Measurements from ENCODE around the gene EOLA1. TPM values are rescaled to one million over a fixed set of nuclear protein-coding genes. Genes with fewer than 3 reads are reported as not detected.
"Not testable (repeated sequence)": the region's sequence is repeated elsewhere in the genome, so short reads cannot be mapped to it uniquely, and the experiment has no call there.

Gene EOLA1
- total RNA-seq, 1 donor from 2014 or later: 14.2 TPM

DNA sequence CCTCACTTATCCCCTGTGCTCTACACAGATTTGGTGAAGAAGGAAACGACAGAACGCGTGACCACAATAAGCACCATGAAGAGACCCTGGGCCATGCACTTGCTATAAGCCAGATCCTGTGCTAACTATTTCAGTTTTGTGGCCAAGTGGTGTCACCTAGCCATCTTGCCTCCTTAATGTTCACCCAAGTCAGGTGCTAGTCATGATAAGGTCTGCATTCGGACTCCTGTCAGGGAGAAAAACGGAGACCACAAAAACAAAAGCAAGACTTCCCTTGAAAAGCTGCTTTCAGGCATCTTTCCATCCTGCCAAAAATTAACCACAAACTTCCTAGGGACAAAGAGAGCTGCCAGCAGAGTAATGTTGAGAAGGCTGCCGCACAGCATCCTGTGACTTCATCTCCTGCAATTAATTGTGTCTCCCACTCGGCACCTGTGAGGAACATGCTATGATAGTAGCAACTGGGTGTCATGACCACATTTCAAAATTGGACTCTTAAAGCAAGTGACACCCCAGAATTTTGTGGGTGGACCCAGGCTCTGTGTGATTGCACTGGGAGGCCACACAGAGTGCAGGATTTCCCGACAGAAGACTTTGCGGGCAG is 26.9 kb upstream of the EOLA1 start:
- DNase-seq (ENCODE audit: low read depth, low spot score): no peak

DNA sequence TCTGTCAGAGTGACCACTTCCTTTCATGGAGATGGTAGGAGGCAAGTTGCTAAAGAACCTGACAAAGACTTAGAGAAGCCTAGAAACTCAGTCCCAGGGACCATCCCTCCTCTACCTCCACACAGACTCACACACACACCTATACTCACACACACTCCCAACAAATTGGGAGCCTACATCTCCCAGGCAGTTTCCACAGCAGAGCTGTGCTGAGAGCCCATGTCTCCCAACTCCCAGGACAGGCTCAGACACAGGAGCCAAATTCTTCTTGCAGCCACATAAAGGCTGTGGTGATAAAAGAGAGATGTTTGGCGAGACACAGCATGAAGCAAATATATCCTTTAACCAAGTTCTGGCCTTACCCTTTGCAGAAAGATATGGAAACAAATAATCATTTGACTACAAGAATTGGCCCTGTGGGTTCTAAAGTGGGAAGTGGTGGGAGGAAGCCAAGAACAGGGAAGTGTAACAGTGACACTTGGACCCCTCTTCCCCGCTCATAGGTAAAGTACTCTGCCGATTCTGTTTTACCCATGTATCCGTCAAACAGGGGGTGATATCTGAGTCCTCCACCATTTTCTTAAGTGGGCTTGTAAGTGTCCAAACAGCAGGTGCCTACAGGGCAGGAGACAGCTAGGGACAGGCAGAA is 24.7 kb upstream of the EOLA1 start:
- DNase-seq (ENCODE audit: low read depth, low spot score): no peak

DNA sequence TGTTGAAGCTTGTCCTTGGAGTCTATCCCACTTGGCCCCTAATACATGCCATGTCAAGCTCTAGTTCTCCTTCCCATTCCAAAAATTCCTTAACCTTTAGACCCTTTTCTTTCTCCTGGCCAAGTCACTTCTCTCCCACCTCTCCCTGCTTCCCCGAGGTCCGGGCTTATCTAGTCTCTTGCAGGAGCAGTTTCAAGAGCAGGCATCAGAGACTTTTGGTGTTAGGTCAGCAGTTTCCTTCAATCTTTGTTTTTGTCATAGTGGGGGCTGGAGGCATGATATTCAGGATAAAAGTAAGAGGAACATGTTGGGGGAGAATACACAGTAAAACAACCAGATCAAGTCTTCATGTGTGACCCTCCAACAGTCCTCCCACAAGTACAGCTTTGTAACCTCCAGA is 24.2 kb upstream of the EOLA1 start:
- DNase-seq (ENCODE audit: low read depth, low spot score): no peak

DNA sequence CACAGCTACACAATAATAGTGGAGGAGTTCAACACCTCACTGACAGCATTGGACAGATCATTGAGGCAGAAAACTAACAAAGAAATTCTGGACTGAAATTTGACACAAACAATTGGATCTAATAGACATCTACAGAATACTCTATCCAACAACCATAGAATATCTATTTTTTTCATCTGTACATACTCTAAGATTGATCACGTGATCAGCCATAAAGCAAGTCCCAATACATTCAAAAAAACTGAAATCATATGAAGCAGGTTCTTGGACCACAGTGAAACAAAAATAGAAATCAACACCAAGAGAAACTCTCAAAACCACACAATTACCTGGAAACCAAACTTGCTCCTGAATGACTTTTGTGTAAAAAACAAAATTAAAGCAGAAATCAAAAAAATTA is 23.5 kb upstream of the EOLA1 start:
- DNase-seq (ENCODE audit: low read depth, low spot score): no peak

DNA sequence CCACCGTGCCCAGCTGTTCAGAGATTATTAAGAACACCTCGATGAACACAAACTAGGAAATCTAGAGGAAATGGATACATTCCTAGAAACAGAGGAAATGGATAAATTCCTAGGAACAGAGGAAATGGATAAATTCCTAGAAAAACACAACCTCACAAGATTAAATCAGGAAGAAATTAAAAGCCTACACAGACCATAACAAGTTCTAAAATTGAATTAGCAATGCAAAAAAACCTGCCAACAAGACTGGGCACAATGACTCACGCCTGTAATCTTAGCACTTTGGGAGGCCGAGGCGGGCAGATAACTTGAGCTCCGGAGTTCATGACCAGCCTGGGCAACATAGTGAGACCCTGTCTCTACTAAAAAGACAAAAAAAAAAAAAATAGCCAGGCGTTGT is 22.6 kb upstream of the EOLA1 start:
- peak; percentile 40 for DNase-seq (ENCODE audit: low read depth, low spot score)

DNA sequence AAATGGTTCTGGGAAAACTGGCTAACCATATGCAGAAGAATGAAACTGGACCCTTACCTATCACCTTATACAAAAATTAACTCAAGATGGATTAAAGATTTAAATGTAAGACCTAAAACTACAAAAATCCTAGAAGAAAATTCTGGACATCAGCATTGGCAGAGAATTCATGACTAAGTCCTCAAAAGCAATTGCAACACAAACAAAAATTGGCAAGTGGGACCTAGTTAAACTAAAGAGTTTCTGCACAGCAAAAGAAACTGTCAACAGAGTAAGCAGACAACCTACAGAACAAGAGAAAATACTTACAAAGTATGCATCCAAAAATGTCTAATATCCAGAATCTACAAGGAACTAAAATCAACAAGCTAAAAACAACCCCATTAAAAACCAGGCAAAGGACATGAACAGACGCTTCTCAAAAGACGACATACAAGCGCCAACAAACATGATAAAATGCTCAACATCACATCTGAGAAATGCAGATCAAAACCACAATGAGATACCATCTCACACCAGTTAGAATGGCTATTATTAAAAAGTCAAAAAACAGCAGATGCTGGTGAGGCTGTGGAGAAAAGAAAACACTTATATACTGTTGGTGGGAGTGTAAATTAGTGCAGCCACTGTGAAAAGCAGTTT is 20.1 kb upstream of the EOLA1 start:
- DNase-seq (ENCODE audit: low read depth, low spot score): not testable (repeated sequence)

DNA sequence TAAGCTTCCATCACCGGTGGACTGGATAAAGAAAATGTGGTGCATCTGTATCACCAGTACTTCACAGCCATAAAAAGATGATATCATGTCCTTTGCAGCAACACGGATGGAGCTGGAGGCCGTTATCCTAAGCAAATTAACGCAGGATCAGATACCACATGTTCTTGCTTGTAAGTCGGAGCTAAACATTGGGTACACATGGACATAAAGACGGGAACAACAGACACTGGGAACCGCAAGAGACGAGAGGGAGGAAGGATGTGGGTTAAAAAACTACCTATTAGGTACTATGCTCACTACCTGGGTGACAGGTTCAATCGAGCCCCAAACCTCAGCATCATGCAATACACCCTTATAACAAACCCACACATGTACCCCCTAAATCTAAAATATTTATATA is 19.4 kb upstream of the EOLA1 start:
- no peak for DNase-seq (ENCODE audit: low read depth, low spot score)

DNA sequence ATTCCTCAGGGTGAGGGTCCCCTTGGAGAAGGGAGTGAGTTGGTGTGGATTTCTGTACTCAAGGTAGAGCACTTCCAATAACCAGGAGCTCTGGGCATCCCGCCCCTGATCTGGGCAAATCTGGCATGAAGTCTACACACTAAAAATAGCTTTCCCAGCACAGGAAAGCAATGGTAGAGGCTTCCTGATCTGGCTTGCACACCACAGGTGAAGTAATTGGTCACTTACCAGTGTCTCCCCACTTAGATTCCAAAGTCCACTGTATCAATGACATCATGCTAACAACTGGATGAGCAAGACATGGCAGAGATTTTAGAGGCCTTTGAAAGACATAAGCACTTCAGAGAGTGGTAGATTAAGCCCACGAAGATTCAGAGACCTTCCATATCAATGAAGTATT is 17.9 kb upstream of the EOLA1 start:
- DNase-seq (ENCODE audit: low read depth, low spot score): no peak

DNA sequence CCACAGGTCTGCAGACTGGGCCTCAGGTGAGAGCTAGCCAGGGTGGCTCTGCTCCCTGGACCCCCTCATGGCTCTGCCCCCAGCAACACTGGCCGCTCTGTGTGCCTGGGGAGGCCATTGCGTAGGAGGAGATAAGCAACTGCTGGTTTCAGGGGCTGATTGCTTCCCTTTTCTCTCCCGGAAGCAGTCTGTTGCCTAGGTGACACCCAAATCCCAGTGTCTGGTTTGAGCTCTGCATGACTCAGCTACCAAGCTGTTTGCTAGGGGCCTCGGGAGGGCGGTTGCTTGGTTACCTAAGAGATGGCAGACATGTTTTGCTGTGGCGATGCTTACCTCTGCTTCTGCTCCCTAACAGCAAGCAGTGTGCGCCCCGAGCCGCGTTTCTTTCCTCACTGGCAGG is 15.4 kb upstream of the EOLA1 start:
- DNase-seq (ENCODE audit: low read depth, low spot score): not testable (repeated sequence)

DNA sequence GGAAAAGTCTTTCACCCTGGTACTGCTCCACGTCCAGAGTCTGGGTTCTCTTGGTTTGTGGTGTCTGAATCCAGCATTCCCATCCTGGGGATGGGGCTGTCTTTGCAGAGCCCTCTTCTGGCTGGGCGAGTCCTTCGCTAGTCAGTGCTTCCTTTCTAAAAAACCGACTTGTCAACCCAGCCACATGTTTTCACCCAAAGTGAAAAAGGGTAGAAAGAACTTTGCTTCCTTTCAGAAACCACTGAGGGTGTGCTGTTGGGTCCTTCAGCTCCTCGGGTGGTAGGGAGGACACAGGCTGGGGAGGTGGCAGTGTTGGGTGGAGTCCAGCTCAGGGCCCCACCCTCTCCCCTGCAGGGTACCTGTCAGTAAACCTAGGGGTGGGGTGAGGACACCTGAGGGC is 14.9 kb upstream of the EOLA1 start:
- not testable (repeated sequence) for DNase-seq (ENCODE audit: low read depth, low spot score)

DNA sequence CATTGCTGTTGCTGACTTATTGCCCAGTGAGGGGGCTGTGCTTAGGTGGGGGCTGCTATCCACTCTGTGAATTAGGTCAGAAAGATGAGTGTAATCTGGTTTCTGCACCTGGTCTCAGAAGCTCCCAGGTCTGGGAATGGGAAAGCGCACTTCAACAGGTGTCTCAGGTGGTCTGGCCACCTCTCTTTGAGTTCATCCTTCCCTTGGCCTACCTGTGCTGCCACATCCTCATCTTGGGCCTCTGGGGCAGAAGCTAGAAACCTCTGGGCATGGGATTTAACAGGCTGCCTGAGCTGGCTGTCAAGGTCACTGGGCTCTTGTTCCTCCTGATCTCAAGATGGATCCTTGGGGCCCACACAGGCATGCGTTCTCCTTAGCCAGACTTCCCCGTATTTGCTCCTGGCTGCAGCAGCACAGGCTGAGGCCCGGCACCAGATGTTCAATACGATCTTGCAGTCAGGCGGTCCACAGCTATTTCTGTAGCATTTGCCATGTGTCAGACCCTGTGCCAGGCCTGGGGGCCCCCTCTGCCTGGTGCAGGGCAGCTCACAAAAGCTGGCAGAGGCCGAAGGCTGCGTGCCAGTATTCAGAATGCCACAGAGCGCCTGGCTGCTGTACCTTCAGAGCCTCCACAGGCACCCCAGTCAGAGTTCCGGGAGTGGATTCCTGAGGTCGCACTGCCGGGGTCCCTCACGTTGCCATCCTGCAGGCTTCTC is 14.3 kb upstream of the EOLA1 start:
- not testable (repeated sequence) for DNase-seq (ENCODE audit: low read depth, low spot score)

DNA sequence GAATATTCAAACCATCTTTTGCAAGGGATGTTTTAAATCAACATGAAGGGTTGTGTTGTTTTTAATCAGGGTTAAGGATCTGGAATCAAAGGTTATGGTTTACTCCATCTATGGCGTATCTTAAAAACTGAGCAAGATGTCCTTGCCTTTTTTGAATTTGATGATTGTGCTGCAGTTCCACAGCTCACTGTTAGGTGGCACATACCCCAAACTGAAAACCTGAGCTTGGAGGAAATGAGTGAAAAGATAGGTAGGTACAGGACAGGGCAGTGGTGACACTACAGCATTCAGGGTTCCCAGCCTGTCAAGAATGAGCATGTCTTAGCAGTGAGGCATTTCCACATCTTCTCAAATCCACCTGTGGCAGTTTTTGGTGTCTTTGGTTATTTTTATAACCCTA is 13.1 kb upstream of the EOLA1 start:
- no peak for DNase-seq (ENCODE audit: low read depth, low spot score)

DNA sequence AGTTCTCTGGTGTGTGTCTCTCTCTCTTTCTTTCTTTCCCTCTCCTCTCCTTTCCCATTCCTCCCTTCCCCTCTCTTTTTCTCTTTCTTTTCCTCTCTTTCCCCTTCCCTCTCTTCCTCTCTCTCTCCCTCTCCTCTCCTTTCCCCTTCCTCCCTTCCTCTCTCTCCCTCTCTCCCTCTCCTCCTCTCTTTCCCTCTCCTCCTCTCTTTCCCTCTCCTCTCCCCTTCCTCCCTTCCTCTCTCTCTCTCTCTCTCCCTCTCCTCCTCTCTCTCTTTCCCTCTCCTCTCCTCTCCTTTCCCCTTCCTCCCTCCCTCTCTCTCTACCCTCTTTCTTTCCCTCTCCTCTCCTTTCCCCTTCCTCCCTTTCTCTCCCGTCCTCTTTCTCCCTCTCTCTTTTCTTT is 12.4 kb upstream of the EOLA1 start:
- DNase-seq (ENCODE audit: low read depth, low spot score): no peak

DNA sequence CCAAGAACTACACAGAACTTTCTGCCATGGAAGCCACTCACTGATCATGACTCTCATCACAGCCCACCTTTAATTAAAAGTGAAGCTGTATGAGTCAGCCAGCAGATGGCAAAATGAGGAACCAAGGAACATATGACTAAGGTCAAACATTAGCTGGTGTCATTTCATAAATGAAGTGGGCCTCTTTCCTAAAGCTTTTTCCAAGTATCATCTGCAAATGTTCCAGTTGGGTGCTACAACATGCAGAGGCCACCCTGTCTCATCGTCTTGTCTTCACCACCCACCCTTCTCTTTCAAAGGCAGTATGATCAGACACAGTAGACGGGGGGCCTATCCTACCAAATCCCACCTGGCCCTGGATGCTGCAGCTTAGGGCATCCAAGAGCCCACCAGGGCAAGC is 9.2 kb upstream of the EOLA1 start:
- DNase-seq (ENCODE audit: low read depth, low spot score): no peak

DNA sequence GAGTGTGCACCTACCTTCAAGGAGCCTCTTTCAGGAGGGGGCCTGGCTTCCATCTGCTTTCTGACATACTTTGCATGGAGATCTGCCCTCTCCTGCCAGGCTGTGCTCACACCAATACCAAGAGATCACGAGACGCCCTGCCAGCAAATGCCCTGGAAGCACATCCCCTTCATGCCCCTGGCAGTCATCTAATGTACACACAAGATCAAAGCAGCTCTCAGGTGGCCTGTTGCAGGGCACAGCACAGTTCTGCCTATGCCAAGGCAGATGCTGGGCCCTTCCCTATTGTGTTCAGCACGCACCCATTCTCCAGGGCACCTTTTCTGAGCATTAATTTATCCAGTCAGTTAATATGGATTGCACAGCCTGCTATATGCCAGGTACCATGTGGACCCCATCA is 7.9 kb upstream of the EOLA1 start:
- DNase-seq (ENCODE audit: low read depth, low spot score): not testable (repeated sequence)

DNA sequence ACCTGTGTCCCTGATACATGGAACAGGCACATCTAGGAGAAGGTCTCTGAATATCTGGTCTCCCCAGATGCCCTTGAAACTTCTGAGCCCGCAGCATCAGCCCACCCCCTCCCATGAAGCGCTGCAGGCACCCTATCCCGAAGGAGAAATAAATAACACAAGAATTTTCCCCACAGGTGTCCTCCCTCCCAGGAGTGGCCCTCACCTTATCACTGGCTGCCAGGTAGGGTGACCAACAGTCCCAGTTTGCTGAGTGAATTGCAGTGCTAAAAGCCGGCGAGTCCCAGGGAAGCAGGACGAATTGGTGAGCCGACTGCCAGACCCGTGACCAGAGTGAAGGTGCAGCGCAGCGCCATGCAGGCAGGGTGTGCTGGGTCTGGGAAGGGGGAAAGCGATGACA is 6.8 kb upstream of the EOLA1 start:
- not testable (repeated sequence) for DNase-seq (ENCODE audit: low read depth, low spot score)

DNA sequence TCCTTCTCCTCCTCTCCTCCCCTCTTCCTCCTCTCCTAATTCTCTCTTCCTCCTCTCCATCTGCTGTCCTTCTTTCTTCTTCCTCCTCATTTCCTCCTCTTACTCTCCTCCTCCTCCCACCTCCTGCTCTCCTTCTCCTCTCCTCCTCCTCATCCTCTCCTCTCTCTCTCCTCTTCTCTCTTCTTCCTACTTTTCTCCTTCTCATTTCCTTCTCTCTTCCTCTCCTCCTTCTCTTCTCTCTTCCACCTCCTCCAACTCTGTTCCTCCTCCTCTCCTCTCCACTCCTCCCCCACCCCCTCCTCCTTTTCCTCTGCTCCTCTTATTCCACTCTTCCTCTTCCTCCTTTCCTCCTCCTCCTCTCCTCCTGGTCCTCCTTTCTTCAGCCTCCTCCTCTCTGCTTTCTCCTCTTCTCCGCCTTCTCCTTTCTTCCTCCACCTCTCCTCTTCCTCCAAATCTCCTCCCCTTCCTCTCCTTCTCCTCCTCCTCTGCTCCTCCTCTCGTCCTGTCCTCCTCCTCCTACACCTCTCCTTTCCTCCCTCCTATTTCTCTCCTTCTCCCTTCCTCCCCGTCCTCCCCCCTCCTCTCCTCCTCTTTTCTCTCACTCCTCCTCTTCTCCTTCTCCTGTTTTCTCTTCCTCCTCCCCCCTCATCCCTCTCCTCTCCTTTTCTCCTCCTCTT is 5.7 kb upstream of the EOLA1 start:
- not testable (repeated sequence) for DNase-seq (ENCODE audit: low read depth, low spot score)

DNA sequence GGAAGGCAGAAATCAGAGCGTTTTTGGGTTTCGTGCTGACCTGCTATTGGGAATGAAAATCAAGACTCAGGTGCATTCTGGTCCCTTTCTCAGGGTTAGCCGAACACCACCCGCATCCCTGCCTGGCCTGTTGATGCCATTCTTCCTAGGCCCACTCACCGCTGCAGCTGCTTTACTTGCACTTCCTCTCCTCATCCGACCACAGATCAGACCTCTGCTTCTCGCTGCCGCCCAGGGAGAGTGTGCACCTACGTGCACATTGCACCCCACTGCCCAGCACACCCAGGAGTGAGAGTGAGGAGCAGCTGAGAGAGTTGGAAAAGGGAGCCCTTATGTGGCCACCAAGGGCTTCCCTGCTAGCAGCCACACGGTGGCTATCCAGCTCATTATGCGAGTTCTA is 3.3 kb upstream of the EOLA1 start:
- DNase-seq (ENCODE audit: low read depth, low spot score): not testable (repeated sequence)

DNA sequence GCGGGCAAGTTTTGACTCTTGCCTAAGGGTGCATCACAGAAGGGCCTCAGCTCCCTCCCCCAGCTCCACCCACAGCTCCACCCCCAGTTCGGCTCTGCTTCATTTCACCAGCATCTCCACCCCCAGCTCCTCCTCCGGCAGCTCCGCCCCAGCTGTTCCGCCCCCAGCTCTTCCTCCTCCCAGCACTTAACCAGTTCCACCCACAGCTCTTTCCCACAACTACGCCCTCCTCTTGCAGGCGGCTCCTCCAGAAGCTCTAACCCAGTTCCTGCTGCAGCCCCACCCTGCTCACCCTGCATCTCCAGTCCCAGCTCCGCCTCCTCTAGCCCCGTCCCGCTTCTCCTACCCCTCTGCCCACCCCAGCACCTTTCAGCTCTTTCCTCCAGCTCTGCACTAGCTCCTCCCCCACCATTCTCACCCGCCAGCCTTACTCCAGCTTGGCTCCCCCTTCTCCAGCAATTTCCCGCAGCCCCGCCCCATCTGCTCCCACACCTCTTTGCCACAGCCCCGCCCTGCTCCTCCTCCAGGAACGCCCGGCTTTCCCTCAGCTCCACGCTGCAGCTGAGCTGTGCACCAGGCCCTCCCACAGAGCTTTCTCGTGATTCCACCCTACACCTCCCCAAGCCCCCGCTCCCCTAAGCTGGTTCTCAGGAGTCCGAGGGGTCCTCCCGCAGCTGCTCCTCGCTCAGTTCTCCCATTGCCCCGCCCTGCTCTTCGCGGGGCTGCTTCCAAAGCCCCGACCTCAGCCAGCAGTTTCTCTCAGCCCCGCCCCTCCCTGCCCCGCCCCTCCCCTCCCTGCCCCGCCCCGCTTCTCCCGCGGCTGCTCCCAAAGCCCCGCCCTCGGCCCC is 1.3 kb upstream of the EOLA1 start:
- DNase-seq (ENCODE audit: low read depth, low spot score): peak; percentile 71

DNA sequence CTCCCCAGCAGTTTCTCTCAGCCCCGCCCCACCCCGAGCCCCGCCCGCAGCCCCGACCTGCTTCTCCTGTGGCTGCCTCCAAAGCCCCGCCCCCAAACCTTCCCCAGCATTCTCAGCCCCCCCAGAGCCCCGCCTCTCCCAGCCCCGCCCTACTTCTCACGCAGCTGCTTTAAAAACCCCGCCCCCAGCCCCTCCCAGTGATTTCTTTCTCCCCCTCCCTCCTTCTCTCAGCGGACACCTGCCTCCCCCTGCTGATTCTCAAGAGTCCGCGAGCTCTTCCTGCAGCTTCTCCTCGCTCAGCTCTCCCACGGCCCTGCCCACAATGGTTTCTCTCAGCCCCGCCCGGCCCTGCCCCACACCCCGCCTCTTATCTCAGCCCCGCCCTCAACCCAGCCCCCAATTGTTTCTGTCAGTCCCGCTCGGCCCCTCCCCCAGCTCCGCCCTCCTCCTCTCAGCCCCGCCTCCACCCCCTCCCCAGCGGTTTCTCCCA is 636 bp upstream of the EOLA1 start:
- peak; percentile 64 for DNase-seq (ENCODE audit: low read depth, low spot score)
